H1 (cell line): Measurements from ENCODE around the gene LORICRIN. TPM values are rescaled to one million over a fixed set of nuclear protein-coding genes. Genes with fewer than 3 reads are reported as not detected.
A peak's percentile ranks its signal among the peaks of the same experiment; 100 is the strongest.

Experiments used
- ASH2L ChIP-seq: fragments of 200-600, 300-600 bp; sonication (generic); IDR thresholded peaks from one replicate; pipeline ENCODE4 v1.7.1; 2017; ENCODE audit warnings: low read length
- BACH1 ChIP-seq: IDR thresholded peaks from 2 replicates; pipeline ENCODE4 v1.6.1; 2012; ENCODE audit warnings: low read length, improper control_type of control experiment
- CBX8 ChIP-seq: fragments of 300-800, 300-1000 bp; sonication (generic); IDR thresholded peaks from 2 replicates; pipeline ENCODE4 v1.7.1; 2016; ENCODE audit warnings: low read depth, low read length, borderline replicate concordance
- MAFK ChIP-seq: IDR thresholded peaks from 2 replicates; pipeline ENCODE4 v1.6.1; 2012; ENCODE audit warnings: low read depth, mild to moderate bottlenecking, improper control_type of control experiment, low read length
- MAX ChIP-seq: IDR thresholded peaks from 2 replicates; pipeline ENCODE4 v1.6.1; 2012; ENCODE audit warnings: inconsistent platforms
- NRF1 ChIP-seq: IDR thresholded peaks from 2 replicates; pipeline ENCODE4 v1.6.1; 2011; ENCODE audit warnings: mild to moderate bottlenecking, low read depth, low read length, improper control_type of control experiment
- SIN3A ChIP-seq, 2 experiments: IDR thresholded peaks in 1 of 2; conservative IDR thresholded peaks in 1 of 2; 2 replicates each; pipeline ENCODE4 v1.6.1; 2011 to 2012; ENCODE audit warnings: low read length in 2 of 2, improper control_type of control experiment in 1 of 2, low read depth in 1 of 2, mild to moderate bottlenecking in 1 of 2
- SIRT6 ChIP-seq: IDR thresholded peaks from one replicate; pipeline ENCODE4 v1.7.1; 2012; ENCODE audit warnings: low read length, inconsistent platforms
- TAF7 ChIP-seq: optimal IDR thresholded peaks from 2 replicates; pipeline ENCODE3; 2011; ENCODE audit warnings: low read depth, mild to moderate bottlenecking, inconsistent platforms, low read length, moderate library complexity, borderline replicate concordance
- polyA plus RNA-seq, 7 experiments: library from polyadenylated mRNA; depleted of rRNA in 3 of 7; stranded (reverse) in 5 of 7; unstranded in 2 of 7; fragments of >200 nt in 5 of 7; fragments of 200-250 nt in 2 of 7; gene quantifications; 1 replicate in 5 of 7; 2 replicates in 1 of 7; 4 replicates in 1 of 7; pipeline versions ENCODE4 v1.2.1 to v1.2.3, GENCODE V29; 2011 to 2013; ENCODE audit warnings: missing spikeins in 2 of 7, mixed read lengths in 2 of 7
- total RNA-seq: library from RNA; stranded (reverse); fragmentation: NEBNext Ultra II Directional; extraction: Animal tissue kit (Norgen Biotek cat#: 25700); gene quantifications from 2 replicates; pipeline ENCODE4 v1.2.1, GENCODE V29; 2021
- TF ChIP-seq, protein P1 (sequence below): IDR thresholded peaks from 2 replicates; pipeline ENCODE4 v1.6.1; 2012; ENCODE audit warnings: inconsistent platforms

Gene LORICRIN
- total and polyA plus RNA-seq, 2 of the 8 experiments (the other 6 are each of a cell fraction or from before 2014, with no cell fraction given): not detected

- no peak for TF ChIP-seq CBX8
- no peak for TF ChIP-seq ASH2L
- TF ChIP-seq SIRT6: no peak
- TF ChIP-seq, protein P1, sequence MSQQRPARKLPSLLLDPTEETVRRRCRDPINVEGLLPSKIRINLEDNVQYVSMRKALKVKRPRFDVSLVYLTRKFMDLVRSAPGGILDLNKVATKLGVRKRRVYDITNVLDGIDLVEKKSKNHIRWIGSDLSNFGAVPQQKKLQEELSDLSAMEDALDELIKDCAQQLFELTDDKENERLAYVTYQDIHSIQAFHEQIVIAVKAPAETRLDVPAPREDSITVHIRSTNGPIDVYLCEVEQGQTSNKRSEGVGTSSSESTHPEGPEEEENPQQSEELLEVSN: peak; percentile 36
- no peak for TF ChIP-seq NRF1
- TF ChIP-seq SIN3A (conservative IDR thresholded peaks at IDR 0.05 in 1 of 2, IDR thresholded peaks at IDR 0.05 in 1 of 2; ENCODE audit: low read depth in 1 of 2, low read length in 2 of 2): no peak
- no peak for TF ChIP-seq MAFK
- TF ChIP-seq TAF7: no peak
- no peak for TF ChIP-seq BACH1
- peak; percentile 70 for TF ChIP-seq MAX
- TF ChIP-seq, all 59 proteins: peak for 3
Observed at GRCh38 chr1:153261281-153262069, 2.0 kb downstream of the LORICRIN start (continued).
